Measurements from ENCODE around the gene APBA2.
A peak's percentile ranks its signal among the peaks of the same experiment; 100 is the strongest.

Gene APBA2

GRCh38 chr15:29032751-29033150 is 147.0 kb downstream of the APBA2 start:
- CTCF ChIA-PET, result no interaction called here
- TF ChIP-seq ZNF529 (tag by site-specific recombination; IDR thresholded peaks at IDR 0.05; ENCODE audit: insufficient replicate concordance) (no peak), ZNF221 (tag by site-specific recombination; IDR thresholded peaks at IDR 0.05; ENCODE audit: borderline replicate concordance) (no peak), ZNF561 (tag by site-specific recombination; IDR thresholded peaks at IDR 0.05; ENCODE audit: borderline replicate concordance) (no peak), ZNF658 (tag by site-specific recombination; IDR thresholded peaks at IDR 0.05) (no peak), ZNF777 (tag by site-specific recombination; IDR thresholded peaks at IDR 0.05; ENCODE audit: borderline replicate concordance) (no peak), CTCF (tag by site-specific recombination; IDR thresholded peaks at IDR 0.05) (no peak), SP3 (tag by site-specific recombination; IDR thresholded peaks at IDR 0.05) (no peak), KLF10 (tag by site-specific recombination; IDR thresholded peaks at IDR 0.05) (no peak), ZNF449 (tag by site-specific recombination; IDR thresholded peaks at IDR 0.05) (no peak)
- TF ChIP-seq, protein P1, sequence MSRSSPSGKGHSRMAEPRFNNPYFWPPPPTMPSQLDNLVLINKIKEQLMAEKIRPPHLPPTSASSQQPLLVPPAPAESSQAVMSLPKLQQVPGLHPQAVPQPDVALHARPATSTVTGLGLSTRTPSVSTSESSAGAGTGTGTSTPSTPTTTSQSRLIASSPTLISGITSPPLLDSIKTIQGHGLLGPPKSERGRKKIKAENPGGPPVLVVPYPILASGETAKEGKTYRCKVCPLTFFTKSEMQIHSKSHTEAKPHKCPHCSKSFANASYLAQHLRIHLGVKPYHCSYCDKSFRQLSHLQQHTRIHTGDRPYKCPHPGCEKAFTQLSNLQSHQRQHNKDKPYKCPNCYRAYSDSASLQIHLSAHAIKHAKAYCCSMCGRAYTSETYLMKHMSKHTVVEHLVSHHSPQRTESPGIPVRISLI (tag by site-specific recombination; IDR thresholded peaks at IDR 0.05), result no peak
- TF ChIP-seq, protein P2, sequence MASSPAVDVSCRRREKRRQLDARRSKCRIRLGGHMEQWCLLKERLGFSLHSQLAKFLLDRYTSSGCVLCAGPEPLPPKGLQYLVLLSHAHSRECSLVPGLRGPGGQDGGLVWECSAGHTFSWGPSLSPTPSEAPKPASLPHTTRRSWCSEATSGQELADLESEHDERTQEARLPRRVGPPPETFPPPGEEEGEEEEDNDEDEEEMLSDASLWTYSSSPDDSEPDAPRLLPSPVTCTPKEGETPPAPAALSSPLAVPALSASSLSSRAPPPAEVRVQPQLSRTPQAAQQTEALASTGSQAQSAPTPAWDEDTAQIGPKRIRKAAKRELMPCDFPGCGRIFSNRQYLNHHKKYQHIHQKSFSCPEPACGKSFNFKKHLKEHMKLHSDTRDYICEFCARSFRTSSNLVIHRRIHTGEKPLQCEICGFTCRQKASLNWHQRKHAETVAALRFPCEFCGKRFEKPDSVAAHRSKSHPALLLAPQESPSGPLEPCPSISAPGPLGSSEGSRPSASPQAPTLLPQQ (tag by site-specific recombination; IDR thresholded peaks at IDR 0.05), result no peak
- Histone ChIP-seq H3K27ac (ENCODE audit: extremely low read depth, low read depth, low read length) (no peak overlapping the region), H3K36me3 (ENCODE audit: control insufficient read depth in 2 of 2, insufficient read depth in 1 of 2, low read length in 2 of 2) (no peaks in the 10 kb centered on the region), H3K4me3 (ENCODE audit: low read depth, low read length) (no peak overlapping the region), H3K9me3 (ENCODE audit: control insufficient read depth, insufficient read depth, low read depth, low read length) (no peaks in the 10 kb centered on the region), H3K4me1 (ENCODE audit: control insufficient read depth, insufficient read depth, low read length) (no peaks in the 10 kb centered on the region)
- POLR2A ChIA-PET, result interaction anchor here (0.5 kb wide), 1 partner anchor 661 kb away, joined by 5 read pairs; no protein-coding TSS in a partner anchor

GRCh38 chr15:29034151-29034550 is 148.4 kb downstream of the APBA2 start:
- TF ChIP-seq ZNF585B (tag by site-specific recombination; IDR thresholded peaks at IDR 0.05) (no peak), ZNF449 (tag by site-specific recombination; IDR thresholded peaks at IDR 0.05) (peak; percentile 81)
- H3K27ac ChIP-seq (ENCODE audit: extremely low read depth, low read depth, low read length), result no peak overlapping the region

DNA sequence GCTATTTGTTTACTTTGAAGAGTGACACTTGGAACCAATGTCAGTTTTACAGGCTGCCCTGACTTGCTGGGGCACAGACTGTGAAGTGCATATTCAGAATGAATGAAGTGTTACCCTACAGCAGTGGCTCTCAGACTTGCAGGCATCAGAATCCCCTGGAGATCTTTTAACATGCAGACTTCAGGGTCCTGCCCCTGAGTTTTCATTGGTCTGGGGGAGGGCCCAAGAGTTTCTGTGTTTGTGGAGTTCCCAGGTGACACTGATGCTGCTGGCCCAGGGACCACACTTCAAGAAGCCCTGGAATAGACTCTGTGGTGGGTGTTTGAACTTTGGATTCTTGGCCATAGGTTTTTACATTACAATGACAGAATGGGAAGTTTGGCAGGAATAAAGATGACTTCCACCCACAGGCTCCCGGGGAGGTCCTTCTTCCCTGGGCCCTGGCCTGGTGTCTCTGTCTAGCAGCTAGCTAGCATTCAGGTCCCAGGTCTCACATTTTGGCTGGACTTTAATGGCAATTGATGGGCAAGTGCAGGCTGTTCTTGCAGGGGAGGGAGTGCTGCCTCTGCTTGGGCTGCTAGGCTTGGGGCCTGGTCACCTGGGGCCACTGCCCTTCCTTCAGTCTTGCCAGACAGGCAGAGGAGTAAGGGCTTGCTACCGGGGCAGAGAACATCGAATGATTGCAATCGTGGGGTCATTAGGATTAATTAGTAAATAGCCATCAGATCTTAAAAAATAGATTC is 149.0 kb downstream of the APBA2 start:
- POLR2A ChIA-PET, result no interaction called here
- no peak overlapping the region for H3K27ac ChIP-seq (ENCODE audit: extremely low read depth, low read depth, low read length)
- 0 out of 2 replicates have a peak, but pooled peaks have one; percentile 34 for TF ChIP-seq ZNF341 (tag by site-specific recombination; IDR thresholded peaks at IDR 0.05; ENCODE audit: low read depth)
- TF ChIP-seq, protein P1 (tag by site-specific recombination; IDR thresholded peaks at IDR 0.05), result no peak
- no peak for TF ChIP-seq ZNF350 (tag by site-specific recombination; IDR thresholded peaks at IDR 0.05)
- no peaks in the 10 kb centered on the region for H3K36me3 ChIP-seq (ENCODE audit: control insufficient read depth in 2 of 2, insufficient read depth in 1 of 2, low read length in 2 of 2)
- no peaks in the 10 kb centered on the region for H3K9me3 ChIP-seq (ENCODE audit: control insufficient read depth, insufficient read depth, low read depth, low read length)
- H3K4me1 ChIP-seq (ENCODE audit: control insufficient read depth, insufficient read depth, low read length), result no peaks in the 10 kb centered on the region
- no peak overlapping the region for H3K4me3 ChIP-seq (ENCODE audit: low read depth, low read length)
- CTCF ChIA-PET, result no interaction called here

More at GRCh38 chr15:29034151-29034550, 148.4 kb downstream of the APBA2 start:
- Histone ChIP-seq H3K36me3 (ENCODE audit: control insufficient read depth in 2 of 2, insufficient read depth in 1 of 2, low read length in 2 of 2) (no peaks in the 10 kb centered on the region), H3K4me1 (ENCODE audit: control insufficient read depth, insufficient read depth, low read length) (no peaks in the 10 kb centered on the region), H3K9me3 (ENCODE audit: control insufficient read depth, insufficient read depth, low read depth, low read length) (no peaks in the 10 kb centered on the region), H3K4me3 (ENCODE audit: low read depth, low read length) (no peak overlapping the region)
- ChIA-PET CTCF (no interaction called here), POLR2A (no interaction called here)
